Measurements from ENCODE around the gene GRIP2.

GRIP2 gene

DNA sequence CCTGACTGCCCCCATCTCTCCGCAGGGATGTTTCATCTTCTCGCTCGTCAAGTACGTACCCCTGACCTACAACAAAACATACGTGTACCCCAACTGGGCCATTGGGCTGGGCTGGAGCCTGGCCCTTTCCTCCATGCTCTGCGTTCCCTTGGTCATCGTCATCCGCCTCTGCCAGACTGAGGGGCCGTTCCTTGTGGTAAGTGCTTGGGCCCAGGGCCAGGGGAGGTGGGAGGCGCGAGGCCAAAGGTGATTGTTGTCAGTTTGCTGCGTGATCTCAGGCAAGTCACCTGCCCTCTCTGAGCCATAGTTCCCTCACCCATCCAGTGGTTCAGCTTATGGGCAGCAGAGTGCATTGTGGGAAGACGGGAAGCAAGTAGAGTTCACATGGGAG is 58.5 kb downstream of the GRIP2 start:
- DNase-seq = no peak

- no peak for DNase-seq
These were observed 59.0 kb downstream of the GRIP2 start for GRCh38 chr3:14481018-14481645.

DNA sequence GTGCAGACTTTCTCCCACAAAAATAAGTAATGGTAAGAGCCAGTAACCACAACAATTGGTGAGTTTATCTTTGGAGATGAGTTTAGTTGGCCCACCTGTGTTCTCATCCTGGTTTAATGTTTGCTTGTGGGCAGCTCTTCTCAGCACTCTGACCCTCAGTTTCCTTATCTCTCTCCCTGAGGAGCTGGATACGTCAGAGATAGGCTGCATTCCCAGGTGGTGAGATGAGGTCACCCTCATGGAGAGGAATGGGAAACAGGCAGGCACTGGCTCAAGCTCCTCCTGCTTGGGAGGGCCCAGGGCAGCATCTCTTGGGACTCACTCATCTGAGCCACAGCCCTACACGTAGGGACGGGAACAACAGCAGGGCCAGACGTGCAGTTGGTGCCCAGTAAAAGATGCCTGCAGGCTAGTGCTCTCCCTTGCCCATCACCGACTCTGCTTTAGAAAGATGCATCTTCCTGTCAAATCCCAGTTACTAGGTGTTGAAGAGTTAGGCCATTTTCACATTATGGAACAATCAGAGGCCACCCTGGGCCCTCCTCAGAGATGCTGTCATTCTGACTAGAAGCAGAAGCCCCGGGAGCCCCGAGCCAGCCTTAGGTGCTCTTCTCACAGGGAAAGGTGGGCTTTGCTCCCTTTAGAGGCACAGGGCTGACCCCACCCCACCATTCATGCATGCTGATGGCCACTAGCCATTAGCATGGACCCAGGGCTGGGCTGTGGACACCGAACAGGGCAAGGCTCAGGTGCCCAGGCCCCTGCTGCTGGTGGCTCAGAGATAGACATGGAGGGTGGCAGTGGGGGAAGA is 59.7 kb downstream of the GRIP2 start:
- no peak for DNase-seq

GRCh38 chr3:14479591-14479990 is 60.6 kb downstream of the GRIP2 start:
- DNase-seq = no peak

DNA sequence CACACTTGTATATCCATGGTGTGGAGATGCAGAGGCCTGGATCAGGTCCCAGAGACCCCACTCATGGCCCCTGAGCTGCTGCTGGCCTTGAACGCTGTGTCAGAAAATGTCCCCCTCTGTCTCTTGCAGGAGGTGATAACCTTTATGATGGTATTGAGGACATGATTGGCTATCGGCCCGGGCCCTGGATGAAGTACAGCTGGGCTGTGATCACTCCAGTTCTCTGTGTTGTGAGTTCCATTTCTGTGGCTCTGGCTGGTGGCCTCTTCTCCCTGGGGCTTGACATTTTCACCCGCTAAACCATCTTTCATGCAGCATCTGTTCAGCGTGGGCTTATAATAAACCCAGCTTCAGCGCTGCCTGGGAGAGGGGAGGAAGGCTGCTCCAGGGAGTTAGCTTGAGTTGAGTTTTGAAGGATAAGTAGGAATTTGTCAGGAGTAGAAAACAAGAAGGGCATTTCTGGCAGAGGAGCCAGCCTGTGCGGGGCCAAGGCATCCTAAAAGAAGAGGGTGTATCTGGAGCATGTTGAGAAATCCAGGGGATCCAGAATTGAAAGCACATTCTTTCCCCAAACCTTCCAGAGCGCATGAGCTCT is 61.1 kb downstream of the GRIP2 start:
- no peak for DNase-seq

DNA sequence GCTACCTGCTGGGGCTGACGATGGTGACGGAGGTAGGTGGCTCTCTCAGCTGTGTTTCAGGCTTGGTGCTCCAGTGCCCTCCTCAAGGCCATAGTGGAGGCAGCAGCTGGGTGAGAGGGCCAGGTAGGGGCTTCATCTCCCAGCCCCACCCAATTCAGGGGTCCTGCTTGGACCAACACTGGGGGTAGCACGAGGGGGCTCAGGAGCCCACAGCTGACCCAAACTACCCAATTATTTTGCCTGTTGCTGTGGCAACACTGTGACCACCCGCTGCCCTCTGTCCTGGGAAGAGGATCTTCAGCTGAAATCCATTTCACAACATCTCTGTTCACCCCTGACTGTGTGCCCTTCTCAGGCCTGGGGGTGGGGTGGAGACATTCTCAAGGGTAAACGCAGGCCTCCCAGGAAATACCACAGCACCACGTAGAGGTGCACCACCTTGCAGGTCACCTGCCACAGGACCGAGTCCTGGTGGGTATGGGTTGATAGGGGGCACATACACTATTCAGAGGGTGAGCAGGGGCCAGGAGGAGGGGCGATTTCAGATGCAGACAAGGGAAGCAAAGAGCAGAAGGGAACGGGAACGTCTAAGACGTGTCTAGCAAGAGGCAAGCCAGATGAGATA is 62.7 kb downstream of the GRIP2 start:
- no peak for DNase-seq

DNA sequence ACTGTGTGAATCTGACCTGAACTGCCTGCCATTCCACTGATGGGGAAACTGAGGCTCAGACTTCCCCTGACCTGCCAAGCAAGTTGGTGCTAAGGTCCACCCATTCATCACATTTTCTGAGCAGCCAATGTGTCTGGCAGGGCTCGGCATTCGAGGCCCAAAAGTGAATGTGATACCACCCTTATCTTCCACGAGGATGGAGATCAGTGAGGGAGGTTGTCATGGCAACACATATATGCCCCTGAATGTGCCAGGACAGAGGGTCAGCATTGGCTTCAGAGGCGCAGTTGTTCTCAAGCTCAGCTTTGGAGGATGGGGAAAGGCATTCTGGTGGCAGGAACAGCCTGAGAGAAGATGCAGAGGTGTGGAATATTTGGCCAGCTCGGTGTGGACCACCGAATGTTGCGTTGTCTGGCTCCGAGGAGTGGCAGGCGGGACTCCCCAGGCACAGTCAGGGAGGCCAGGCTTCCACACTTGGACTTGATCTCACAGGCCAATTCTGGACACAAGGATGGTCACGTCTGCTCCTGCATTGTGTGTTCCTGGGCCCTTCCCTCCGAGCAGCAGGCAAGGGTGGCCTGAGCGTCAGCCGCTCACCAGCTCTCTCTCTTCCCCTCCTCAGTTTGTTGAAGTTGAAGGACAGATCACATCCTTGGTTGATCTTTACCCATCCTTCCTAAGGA is 63.4 kb downstream of the GRIP2 start:
- no peak for DNase-seq

DNA sequence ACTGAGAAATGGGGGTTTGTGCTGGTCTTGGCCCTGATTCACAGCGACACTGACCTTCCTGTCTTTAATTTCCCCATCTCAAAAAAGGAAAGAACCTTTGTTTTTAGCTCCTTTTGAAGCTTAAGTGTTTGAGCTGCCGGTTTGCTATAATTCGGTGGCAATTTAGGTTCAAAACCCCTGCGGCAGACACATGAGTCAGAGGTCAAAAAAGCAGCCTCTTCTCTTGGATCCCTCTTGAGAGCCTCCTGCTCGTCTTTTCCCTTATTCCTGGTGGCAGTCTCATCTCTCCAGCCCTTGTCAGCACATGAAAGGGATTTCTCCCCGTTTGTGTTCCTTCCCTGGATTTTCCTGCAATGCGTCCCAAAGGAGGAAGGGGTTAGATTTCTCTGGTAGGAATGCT is 64.5 kb downstream of the GRIP2 start:
- no peak for DNase-seq

DNA sequence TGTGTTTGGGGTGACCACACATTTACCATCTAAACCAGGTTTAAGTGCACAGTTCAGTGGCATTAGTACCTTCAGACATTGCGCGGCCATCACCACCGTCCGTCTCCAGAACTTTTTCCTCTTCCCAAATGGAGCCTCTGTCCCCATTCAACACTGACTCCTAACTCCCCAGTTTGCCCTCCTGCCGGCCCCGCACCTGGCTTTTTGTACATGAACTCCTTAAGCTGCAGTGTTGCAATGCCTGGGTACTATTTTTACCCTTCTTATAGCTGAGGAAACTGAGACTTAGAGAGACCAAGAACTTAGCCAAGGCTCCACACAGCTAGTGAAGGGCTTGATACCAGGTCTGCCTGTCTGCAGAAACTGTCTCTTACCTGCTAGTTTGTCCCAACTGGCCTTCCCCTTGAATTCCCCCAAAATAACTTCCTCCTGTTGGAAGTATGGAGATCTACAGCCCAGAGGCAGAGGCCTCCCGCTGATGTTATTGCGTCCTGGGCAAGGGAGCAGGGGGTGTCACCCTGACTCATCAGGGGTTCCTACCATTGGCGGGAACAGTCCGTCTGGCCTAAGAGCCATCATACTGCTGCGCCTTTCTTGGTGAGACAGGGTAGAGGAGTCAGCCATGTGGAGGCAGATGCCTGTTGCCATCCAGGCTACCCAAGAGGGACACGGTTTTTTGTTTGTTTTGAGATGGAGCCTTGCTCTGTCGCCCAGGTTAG is 65.6 kb downstream of the GRIP2 start:
- no peak for DNase-seq

DNA sequence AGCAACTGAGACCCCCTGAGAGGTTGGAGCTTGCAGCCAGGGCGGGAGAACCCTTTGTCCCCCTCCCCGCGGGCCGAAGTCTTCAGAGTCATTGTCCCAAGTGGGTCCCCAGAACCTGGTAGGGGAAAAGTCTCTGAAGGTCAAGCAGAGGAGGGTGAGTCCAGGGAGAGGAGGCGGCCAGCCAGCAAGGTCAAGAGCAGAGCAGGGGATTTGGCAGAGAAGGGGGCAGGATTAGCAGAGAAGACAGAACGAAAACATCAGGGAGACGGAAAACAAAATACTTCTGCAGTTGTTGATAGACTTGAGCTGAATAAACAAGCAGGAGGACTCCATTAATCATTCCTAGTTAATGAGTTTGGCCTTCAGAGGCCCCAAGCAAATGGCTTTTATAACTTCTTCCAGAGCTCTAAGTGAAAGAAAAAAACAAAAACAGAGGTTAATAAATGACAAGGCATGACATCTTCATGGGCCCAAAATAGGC is 66.7 kb downstream of the GRIP2 start:
- no peak for DNase-seq

- DNase-seq = no peak
These were observed 67.4 kb downstream of the GRIP2 start for GRCh38 chr3:14472471-14473351.

- no peak for DNase-seq
These were observed 68.5 kb downstream of the GRIP2 start for GRCh38 chr3:14471690-14472089.

GRCh38 chr3:14471016-14471415 is 69.1 kb downstream of the GRIP2 start:
- no peak for DNase-seq

- no peak for DNase-seq
These were observed 69.7 kb downstream of the GRIP2 start for GRCh38 chr3:14470461-14470860.

DNA sequence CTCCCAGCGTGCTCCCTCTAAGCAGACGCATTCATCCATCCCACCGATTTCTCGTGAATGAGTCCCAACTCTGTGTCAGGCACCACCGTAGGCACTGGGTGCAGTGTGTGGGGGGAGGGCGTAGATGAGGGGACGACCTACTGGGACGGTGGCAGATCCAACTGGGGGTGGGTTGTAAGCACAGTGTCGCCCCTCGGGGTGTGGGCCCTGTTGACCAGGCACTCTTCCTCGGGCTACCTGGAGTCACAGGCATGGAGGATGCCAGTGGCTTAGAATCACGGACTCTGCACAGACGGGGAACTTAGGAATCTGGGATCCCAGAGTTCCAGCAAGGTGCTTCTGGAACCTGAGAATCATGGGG is 71.5 kb downstream of the GRIP2 start:
- no peak for DNase-seq

GRCh38 chr3:14467814-14468620 is 72.1 kb downstream of the GRIP2 start:
- peak; percentile 75 for DNase-seq

DNA sequence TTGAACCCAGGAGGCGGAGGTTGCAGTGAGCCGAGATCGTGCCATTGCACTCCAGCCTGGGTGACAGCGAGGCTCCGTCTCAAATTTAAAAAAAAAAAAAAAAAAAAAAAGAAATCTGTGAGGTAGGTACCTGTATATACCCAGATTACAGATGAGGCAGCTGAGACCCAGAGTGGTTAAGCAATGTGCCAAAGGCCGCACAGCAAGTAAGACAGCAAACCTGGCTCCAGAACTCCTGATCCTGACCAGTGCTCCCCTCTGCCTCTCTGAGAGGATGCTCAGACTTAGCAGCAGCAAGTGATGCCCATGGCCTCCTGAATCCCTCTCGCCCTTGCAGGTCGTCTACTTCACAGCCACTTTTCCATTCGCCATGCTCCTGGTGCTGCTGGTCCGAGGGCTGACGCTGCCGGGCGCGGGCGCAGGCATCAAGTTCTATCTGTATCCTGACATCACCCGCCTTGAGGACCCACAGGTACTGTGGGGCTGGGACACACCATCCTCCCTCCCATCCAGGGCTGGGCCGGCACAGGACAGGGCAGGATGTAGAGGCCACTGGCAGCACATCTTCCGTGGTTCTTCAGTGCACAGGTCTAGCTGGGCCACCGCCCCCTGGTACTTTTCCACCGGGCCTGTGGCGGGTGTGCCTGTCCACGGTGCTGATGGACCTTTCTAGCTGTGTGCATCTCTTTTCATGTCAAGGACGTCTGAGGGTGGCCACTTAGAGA is 73.8 kb downstream of the GRIP2 start:
- DNase-seq = no peak

GRCh38 chr3:14465425-14465824 is 74.7 kb downstream of the GRIP2 start:
- no peak for DNase-seq

DNA sequence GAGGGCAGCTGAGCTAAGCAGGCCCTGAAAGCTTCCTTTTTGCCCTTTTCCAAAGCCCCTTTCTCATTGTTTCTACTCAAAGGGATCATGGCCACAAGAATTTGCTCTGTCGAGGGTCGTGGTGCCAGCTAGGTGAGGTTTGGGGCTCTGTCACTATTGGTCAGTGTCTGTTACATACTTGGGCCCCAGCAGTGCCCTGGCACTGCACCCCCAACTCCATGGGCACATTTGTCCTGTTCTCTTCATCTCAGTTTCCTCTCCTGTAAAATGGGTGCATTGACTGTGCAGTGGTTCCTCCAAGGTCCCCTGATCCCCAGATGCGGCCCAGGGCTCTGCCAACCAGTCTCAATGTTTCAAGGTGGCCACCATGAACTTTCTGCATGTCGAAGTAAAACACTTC is 75.6 kb downstream of the GRIP2 start:
- no peak for DNase-seq

GRCh38 chr3:14464141-14464465 is 76.0 kb downstream of the GRIP2 start:
- no peak for DNase-seq

Data from retina (tissue), 1 donor.